GM12801 (cell line): ENCODE data around the gene HTR3A.

Source experiments
- CTCF ChIP-seq: IDR thresholded peaks from one replicate; pipeline ENCODE4 v1.5.1; 2011; ENCODE audit warnings: control low read depth; ENCODE audit not compliant: insufficient read length; ENCODE audit errors: extremely low read depth

HTR3A gene

GRCh38 chr11:114033572-114033971, 58.7 kb downstream of the HTR3A start:
- TF ChIP-seq CTCF: no peak

GRCh38 chr11:114034956-114035355, 60.0 kb downstream of the HTR3A start:
- no peak for TF ChIP-seq CTCF

- TF ChIP-seq CTCF: no peak
These were observed 61.4 kb downstream of the HTR3A start for GRCh38 chr11:114036147-114036811.

- TF ChIP-seq CTCF: no peak
These were observed 62.0 kb downstream of the HTR3A start for GRCh38 chr11:114036958-114037357.

GRCh38 chr11:114039551-114039950, 64.6 kb downstream of the HTR3A start:
- no peak for TF ChIP-seq CTCF
